NCI-H748 (cell line): ENCODE measurements around the gene EFCAB8.
"Not testable (repeated sequence)": the region's sequence is repeated elsewhere in the genome, so short reads cannot be mapped to it uniquely, and the experiment has no call there.

Source experiments
- DNase-seq: peaks from one replicate; lab custom pipeline; 2025; ENCODE audit not compliant: unreplicated experiment; lab: John Stamatoyannopoulos, UW

EFCAB8 gene

GRCh38 chr20:32885185-32885584 lies 26.5 kb downstream of the EFCAB8 start:
- no peak for DNase-seq

- no peak for DNase-seq
Observed at GRCh38 chr20:32885952-32886351, 27.2 kb downstream of the EFCAB8 start.

GRCh38 chr20:32886652-32887051 lies 27.9 kb downstream of the EFCAB8 start:
- no peak for DNase-seq

GRCh38 chr20:32887492-32887891 lies 28.8 kb downstream of the EFCAB8 start:
- DNase-seq: no peak

GRCh38 chr20:32888636-32889035 lies 29.9 kb downstream of the EFCAB8 start:
- no peak for DNase-seq

GRCh38 chr20:32889281-32889680 lies 30.6 kb downstream of the EFCAB8 start:
- DNase-seq: no peak

- no peak for DNase-seq
Observed at GRCh38 chr20:32891491-32891890, 32.8 kb downstream of the EFCAB8 start.

GRCh38 chr20:32891926-32892660 lies 33.4 kb downstream of the EFCAB8 start:
- DNase-seq: no peak

- DNase-seq: no peak
Observed at GRCh38 chr20:32893263-32894025, 34.7 kb downstream of the EFCAB8 start.

- peak; percentile 34 for DNase-seq
Observed at GRCh38 chr20:32894026-32894483, 35.3 kb downstream of the EFCAB8 start.

- no peak for DNase-seq
Observed at GRCh38 chr20:32894711-32895355, 36.1 kb downstream of the EFCAB8 start.

GRCh38 chr20:32896521-32897280 lies 38.0 kb downstream of the EFCAB8 start:
- no peak for DNase-seq

- DNase-seq: no peak
Observed at GRCh38 chr20:32898729-32899128, 40.0 kb downstream of the EFCAB8 start.

GRCh38 chr20:32902456-32903420 lies 44.0 kb downstream of the EFCAB8 start:
- peak; percentile 48 for DNase-seq

- DNase-seq: no peak
Observed at GRCh38 chr20:32903666-32904175, 45.0 kb downstream of the EFCAB8 start.

- DNase-seq: not testable (repeated sequence)
Observed at GRCh38 chr20:32904678-32905077, 46.0 kb downstream of the EFCAB8 start.

GRCh38 chr20:32906200-32906599 lies 47.5 kb downstream of the EFCAB8 start:
- DNase-seq: no peak

- no peak for DNase-seq
Observed at GRCh38 chr20:32906871-32907495, 48.3 kb downstream of the EFCAB8 start.

GRCh38 chr20:32907886-32908285 lies 49.2 kb downstream of the EFCAB8 start:
- no peak for DNase-seq
